CD8-positive, alpha-beta memory T cell (primary cell): Measurements from ENCODE around the gene CLIP1. TPM values are rescaled to one million over a fixed set of nuclear protein-coding genes. Genes with fewer than 3 reads are reported as not detected.

Experiments
- CTCF ChIA-PET: fragments of 350-600 bp; sonication (Branson Sonifier 250); formaldehyde crosslinking; loops from one replicate; lab custom pipeline; 2021; ENCODE audit warnings: antibody characterized with exemption; lab: Charles Lee
- POLR2A ChIA-PET: fragments of 350-600 bp; sonication (Branson Sonifier 250); formaldehyde crosslinking; loops from one replicate; lab custom pipeline; 2021; ENCODE audit warnings: antibody characterized with exemption; lab: Charles Lee
- DNase-seq, 5 donors: peaks; one replicate each; pipeline versions ENCODE4 v3.0.0 to v3.0.0-alpha.2; 2020 to 2022; ENCODE audit warnings: mixed read lengths in 1 of 5
- H3K27ac ChIP-seq: one replicate; pipeline ENCODE4 v1.7.0; 2013; ENCODE audit warnings: low read depth, mild to moderate bottlenecking, low read length, moderate library complexity
- H3K27me3 ChIP-seq: 2 replicates; pipeline ENCODE4 v1.7.0; 2013; ENCODE audit warnings: low read length, mild to moderate bottlenecking; ENCODE audit not compliant: insufficient read depth, poor library complexity, severe bottlenecking
- H3K36me3 ChIP-seq: 2 replicates; pipeline ENCODE4 v1.7.0; 2013; ENCODE audit warnings: mild to moderate bottlenecking, low read length, moderate library complexity; ENCODE audit not compliant: insufficient read depth
- H3K4me1 ChIP-seq: 2 replicates; pipeline ENCODE4 v1.7.0; 2013; ENCODE audit warnings: mild to moderate bottlenecking, low read length, moderate library complexity; ENCODE audit not compliant: insufficient read depth
- H3K4me3 ChIP-seq: 2 replicates; pipeline ENCODE4 v1.7.0; 2013; ENCODE audit warnings: mild to moderate bottlenecking, low read length
- H3K9me3 ChIP-seq: 2 replicates; pipeline ENCODE4 v1.7.0; 2013; ENCODE audit warnings: mild to moderate bottlenecking, low read length
- H3K27ac Mint-ChIP-seq, 8 donors: one replicate each; pipeline ENCODE4 v1.8.0; 2020 to 2021; ENCODE audit warnings: mixed read lengths in 8 of 8, mild to moderate bottlenecking in 6 of 8, inconsistent platforms in 3 of 8, moderate library complexity in 3 of 8
- H3K27me3 Mint-ChIP-seq, 2 donors: one replicate each; pipeline ENCODE4 v1.8.0; 2020 to 2021; ENCODE audit warnings: mixed read lengths in 2 of 2, mild to moderate bottlenecking in 1 of 2, moderate library complexity in 1 of 2
- H3K36me3 Mint-ChIP-seq, 3 donors: one replicate each; pipeline ENCODE4 v1.8.0; 2020 to 2021; ENCODE audit warnings: mixed read lengths in 3 of 3, inconsistent platforms in 1 of 3, mild to moderate bottlenecking in 1 of 3
- H3K4me1 Mint-ChIP-seq, 3 donors: one replicate each; pipeline ENCODE4 v1.8.0; 2020 to 2021; ENCODE audit warnings: mixed read lengths in 3 of 3, inconsistent platforms in 1 of 3, mild to moderate bottlenecking in 1 of 3
- H3K4me3 Mint-ChIP-seq, 7 donors: one replicate each; pipeline ENCODE4 v1.8.0; 2020 to 2021; ENCODE audit warnings: mixed read lengths in 7 of 7, mild to moderate bottlenecking in 6 of 7, moderate library complexity in 4 of 7, inconsistent platforms in 2 of 7
- H3K9me3 Mint-ChIP-seq, 5 donors: one replicate each; pipeline ENCODE4 v1.8.0; 2020 to 2022; ENCODE audit warnings: mixed read lengths in 5 of 5, mild to moderate bottlenecking in 3 of 5, moderate library complexity in 2 of 5, inconsistent platforms in 1 of 5
- polyA plus RNA-seq: library from polyadenylated mRNA; unstranded; fragments of 300-500 nt; fragmentation: Illumina TruSeq; gene quantifications from one replicate; pipeline ENCODE4 v1.2.3, GENCODE V29; 2021
- total RNA-seq, 2 experiments: library from RNA; stranded (reverse); gene quantifications; one replicate each; pipeline ENCODE4 v1.2.3, GENCODE V29; 2021

Gene CLIP1
- total and polyA plus RNA-seq, 3 experiments from 2014 or later = 27.3 to 48.2 (median 43.9) TPM

DNA sequence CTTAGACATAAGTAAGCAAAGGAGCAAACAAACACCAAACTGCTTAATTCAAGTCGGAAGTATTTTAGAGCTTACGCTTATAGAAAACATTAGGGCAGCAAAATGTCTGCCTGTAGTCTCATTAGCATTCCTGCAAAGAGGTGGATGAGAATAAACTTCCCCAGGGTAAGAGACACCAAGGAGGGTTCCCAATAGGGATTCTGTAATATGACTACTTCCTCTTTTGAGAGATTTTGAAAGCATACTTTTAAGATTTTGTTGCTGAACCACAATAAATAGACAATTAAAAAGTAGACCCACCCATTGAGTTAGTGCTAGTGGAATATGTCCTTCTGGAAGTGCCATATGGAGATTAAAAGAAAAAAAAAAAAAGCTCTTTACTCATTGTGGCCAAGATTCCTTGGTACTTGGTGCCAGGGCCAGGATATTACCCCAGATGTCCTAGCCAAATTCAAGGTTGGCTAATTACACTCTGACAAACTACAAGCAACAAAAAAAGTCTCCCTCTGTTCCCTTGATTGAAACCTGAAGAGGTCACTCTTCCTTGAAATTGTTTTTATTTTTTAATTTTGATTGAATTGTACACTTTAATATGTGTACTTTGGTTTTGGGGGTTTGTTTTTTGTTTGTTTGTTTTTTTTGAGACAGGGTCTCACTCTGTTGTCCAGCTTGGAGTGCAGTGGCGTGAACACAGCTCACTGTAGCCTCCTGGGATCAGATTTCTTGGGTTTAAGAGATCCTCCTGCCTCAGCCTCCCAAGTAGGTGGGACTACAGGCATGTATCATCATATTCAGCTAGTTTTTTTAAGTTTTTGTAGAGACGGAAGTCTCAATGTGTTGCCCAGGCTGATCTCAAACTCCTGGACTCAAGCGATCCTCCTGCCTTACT is 8.7 kb downstream of the CLIP1 start:
- Mint-ChIP-seq H3K4me1 (peaks cover 26 to 45% (median 34%) of the 10 kb centered on the region in 3 donors), H3K27ac (peak overlapping the region in 6 of 8 donors; percentile 22 to 87 (median 52)), H3K27me3 (no peaks in the 10 kb centered on the region), H3K36me3 (peaks cover 0 to 3% (median 2%) of the 10 kb centered on the region in 3 donors), H3K4me3 (peak overlapping the region in 1 of 7 donors; percentile 73), H3K9me3 (no peaks in the 10 kb centered on the region)
- CTCF ChIA-PET = interaction anchor here (1.3 to 3.3 kb wide), 3 partner anchors 14 to 58 kb away, joined by 3 to 10 read pairs (median 7); no protein-coding TSS in a partner anchor
- no peak for DNase-seq
- no peak overlapping the region for H3K4me3 ChIP-seq
- H3K27ac ChIP-seq = no peak overlapping the region
- POLR2A ChIA-PET = interaction anchor here (1.0 kb wide), 1 partner anchor 14 kb away, joined by 4 read pairs; no protein-coding TSS in a partner anchor
- no peaks in the 10 kb centered on the region for H3K27me3 ChIP-seq
- no peaks in the 10 kb centered on the region for H3K36me3 ChIP-seq
- no peaks in the 10 kb centered on the region for H3K9me3 ChIP-seq
- peaks cover 20% of the 10 kb centered on the region for H3K4me1 ChIP-seq

GRCh38 chr12:122412851-122413433 is 9.5 kb downstream of the CLIP1 start:
- Mint-ChIP-seq H3K4me1 (peaks cover 24 to 38% (median 29%) of the 10 kb centered on the region in 3 donors), H3K27ac (peak overlapping the region; percentile 42 to 97 (median 76)), H3K27me3 (no peaks in the 10 kb centered on the region), H3K36me3 (peaks cover 0 to 2% (median 2%) of the 10 kb centered on the region in 3 donors), H3K9me3 (no peaks in the 10 kb centered on the region), H3K4me3 (peak overlapping the region; percentile 12 to 73 (median 54))
- Histone ChIP-seq H3K4me3 (no peak overlapping the region), H3K36me3 (no peaks in the 10 kb centered on the region), H3K27ac (peak overlapping the region; percentile 9), H3K4me1 (peaks cover 20% of the 10 kb centered on the region), H3K27me3 (no peaks in the 10 kb centered on the region), H3K9me3 (no peaks in the 10 kb centered on the region)
- ChIA-PET POLR2A (interaction anchor here (1.0 kb wide), 1 partner anchor 13 kb away, joined by 4 read pairs; no protein-coding TSS in a partner anchor), CTCF (interaction anchor here (1.7 to 1.9 kb wide), 2 partner anchors 9 to 13 kb away, joined by 6 to 7 read pairs; partner anchors contain the start of gene CLIP1)
- no peak for DNase-seq

- no peaks in the 10 kb centered on the region for H3K27me3 ChIP-seq
- no peak overlapping the region for H3K4me3 ChIP-seq
- ChIA-PET CTCF (interaction anchor here (1.0 to 1.9 kb wide), 3 partner anchors 10 to 60 kb away, joined by 3 to 7 read pairs (median 6); partner anchors contain the start of gene CLIP1), POLR2A (interaction anchor here (0.9 kb wide), 1 partner anchor 11 kb away, joined by 12 read pairs; no protein-coding TSS in a partner anchor)
- no peak for DNase-seq
- Mint-ChIP-seq H3K27ac (peak overlapping the region in 3 of 8 donors; percentile 39 to 47 (median 43)), H3K27me3 (no peaks in the 10 kb centered on the region), H3K4me3 (peak overlapping the region in 1 of 7 donors; percentile 49), H3K4me1 (peaks cover 30 to 48% (median 38%) of the 10 kb centered on the region in 3 donors), H3K36me3 (peaks cover 0 to 4% (median 0%) of the 10 kb centered on the region in 3 donors), H3K9me3 (no peaks in the 10 kb centered on the region)
- H3K4me1 ChIP-seq = peaks cover 20% of the 10 kb centered on the region
- H3K36me3 ChIP-seq = no peaks in the 10 kb centered on the region
- no peaks in the 10 kb centered on the region for H3K9me3 ChIP-seq
- no peak overlapping the region for H3K27ac ChIP-seq
Measured at GRCh38 chr12:122411537-122411936, 10.9 kb downstream of the CLIP1 start.

DNA sequence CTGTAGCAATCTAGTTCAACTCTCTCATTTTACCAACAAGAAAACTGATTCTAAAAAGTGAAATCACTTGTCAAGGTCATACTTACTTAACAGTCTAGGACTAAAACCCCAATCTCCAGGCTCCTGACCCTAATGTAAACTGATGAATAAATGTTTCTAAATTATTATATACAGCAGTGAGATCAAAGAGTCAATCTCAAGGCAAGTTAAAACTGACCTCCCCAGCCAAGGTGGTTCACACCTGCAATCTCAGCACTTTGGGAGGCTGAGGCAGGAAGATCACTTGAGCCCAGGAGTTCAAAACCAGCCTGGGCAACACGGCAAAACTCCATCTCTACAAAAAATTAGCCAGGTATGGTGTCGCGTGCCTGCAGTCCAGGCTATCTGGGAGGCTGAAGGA is 15.3 kb downstream of the CLIP1 start:
- peak overlapping the region; percentile 35 for H3K27ac ChIP-seq
- H3K9me3 Mint-ChIP-seq = no peaks in the 10 kb centered on the region
- H3K4me1 ChIP-seq = peaks cover 3% of the 10 kb centered on the region
- no peaks in the 10 kb centered on the region for H3K36me3 ChIP-seq
- peaks cover 22 to 44% (median 39%) of the 10 kb centered on the region in 3 donors for H3K4me1 Mint-ChIP-seq
- peaks cover 0 to 12% (median 7%) of the 10 kb centered on the region in 3 donors for H3K36me3 Mint-ChIP-seq
- CTCF ChIA-PET = interaction anchor here (0.7 to 1.4 kb wide), 2 partner anchors 10 to 17 kb away, joined by 3 to 4 read pairs; no protein-coding TSS in a partner anchor
- no peaks in the 10 kb centered on the region for H3K27me3 Mint-ChIP-seq
- POLR2A ChIA-PET = interaction anchor here (0.5 to 0.9 kb wide), 2 partner anchors 16 to 48 kb away, joined by 3 read pairs; no protein-coding TSS in a partner anchor
- H3K4me3 ChIP-seq = no peak overlapping the region
- H3K4me3 Mint-ChIP-seq = no peak overlapping the region
- no peaks in the 10 kb centered on the region for H3K27me3 ChIP-seq
- no peaks in the 10 kb centered on the region for H3K9me3 ChIP-seq
- H3K27ac Mint-ChIP-seq = peak overlapping the region in 3 of 8 donors; percentile 6 to 74 (median 32)
- no peak for DNase-seq

- Mint-ChIP-seq H3K9me3 (no peaks in the 10 kb centered on the region), H3K27me3 (no peaks in the 10 kb centered on the region), H3K4me1 (peaks cover 22 to 42% (median 38%) of the 10 kb centered on the region in 3 donors), H3K36me3 (peaks cover 0 to 12% (median 7%) of the 10 kb centered on the region in 3 donors), H3K4me3 (no peak overlapping the region), H3K27ac (peak overlapping the region in 4 of 8 donors; percentile 6 to 74 (median 40))
- Histone ChIP-seq H3K36me3 (no peaks in the 10 kb centered on the region), H3K27ac (peak overlapping the region; percentile 35), H3K4me1 (no peaks in the 10 kb centered on the region), H3K9me3 (no peaks in the 10 kb centered on the region), H3K27me3 (no peaks in the 10 kb centered on the region), H3K4me3 (no peak overlapping the region)
- CTCF ChIA-PET = interaction anchor here (0.7 to 1.6 kb wide), 3 partner anchors 10 to 64 kb away, joined by 3 to 8 read pairs (median 4); no protein-coding TSS in a partner anchor
- POLR2A ChIA-PET = interaction anchor here (0.5 to 0.9 kb wide), 3 partner anchors 17 to 1257 kb away, joined by 3 to 5 read pairs (median 3); no protein-coding TSS in a partner anchor
- DNase-seq = no peak
Measured at GRCh38 chr12:122406701-122407164, 15.7 kb downstream of the CLIP1 start.

GRCh38 chr12:122403831-122404230 is 18.6 kb downstream of the CLIP1 start:
- POLR2A ChIA-PET = no interaction called here

DNA sequence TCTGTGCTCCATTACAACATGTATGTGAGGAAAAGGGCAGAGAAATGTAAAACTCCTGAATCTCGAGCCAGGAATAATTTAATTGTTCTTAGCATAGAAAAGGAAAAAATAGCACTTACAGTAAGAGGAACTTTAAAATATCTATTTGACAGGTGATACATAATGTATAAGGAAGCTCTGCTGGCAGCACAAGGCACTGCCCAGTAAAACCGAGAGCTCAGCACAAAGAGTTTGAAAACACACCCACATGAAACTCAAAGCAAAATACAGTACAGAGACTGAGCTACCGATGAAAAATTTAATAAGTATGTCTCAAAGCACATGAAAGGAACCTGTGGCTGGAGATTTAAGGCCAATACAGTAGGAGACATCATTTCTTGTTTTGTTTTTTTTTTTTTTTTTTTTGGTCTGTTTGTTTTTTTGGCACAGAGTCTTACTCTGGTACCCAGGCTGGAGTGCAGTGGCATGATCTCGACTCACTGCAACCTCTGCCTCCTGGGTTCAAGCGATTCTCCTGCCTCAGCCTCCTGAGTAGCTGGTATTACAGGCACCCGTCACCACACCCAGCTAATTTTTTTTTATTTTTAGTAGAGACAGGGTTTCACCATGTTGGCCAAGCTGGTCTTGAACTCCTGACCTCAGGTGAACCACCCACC is 19.2 kb downstream of the CLIP1 start:
- Histone ChIP-seq H3K36me3 (no peaks in the 10 kb centered on the region), H3K4me1 (peaks cover 6% of the 10 kb centered on the region), H3K27me3 (no peaks in the 10 kb centered on the region), H3K4me3 (no peak overlapping the region), H3K9me3 (no peaks in the 10 kb centered on the region), H3K27ac (peak overlapping the region; percentile 16)
- Mint-ChIP-seq H3K4me1 (peaks cover 30 to 51% (median 51%) of the 10 kb centered on the region in 3 donors), H3K27ac (peak overlapping the region in 1 of 8 donors; percentile 3), H3K27me3 (no peaks in the 10 kb centered on the region), H3K4me3 (no peak overlapping the region), H3K9me3 (no peaks in the 10 kb centered on the region), H3K36me3 (peaks cover 0 to 15% (median 7%) of the 10 kb centered on the region in 3 donors)
- ChIA-PET POLR2A (interaction anchor here (0.7 kb wide), 1 partner anchor 18 kb away, joined by 14 read pairs; no protein-coding TSS in a partner anchor), CTCF (interaction anchor here (9.9 kb wide), 1 partner anchor 67 kb away, joined by 152 read pairs; no protein-coding TSS in a partner anchor)
- no peak for DNase-seq

More at GRCh38 chr12:122403831-122404230, 18.6 kb downstream of the CLIP1 start:
- CTCF ChIA-PET = interaction anchor here (9.9 kb wide), 1 partner anchor 66 kb away, joined by 152 read pairs; no protein-coding TSS in a partner anchor
- Histone ChIP-seq H3K36me3 (no peaks in the 10 kb centered on the region), H3K27me3 (no peaks in the 10 kb centered on the region), H3K4me3 (no peak overlapping the region), H3K9me3 (no peaks in the 10 kb centered on the region), H3K4me1 (peaks cover 6% of the 10 kb centered on the region), H3K27ac (no peak overlapping the region)
- no peaks in the 10 kb centered on the region for H3K27me3 Mint-ChIP-seq
- H3K9me3 Mint-ChIP-seq = no peaks in the 10 kb centered on the region
- H3K4me1 Mint-ChIP-seq = peaks cover 30 to 51% (median 51%) of the 10 kb centered on the region in 3 donors
- peak overlapping the region in 1 of 8 donors; percentile 23 for H3K27ac Mint-ChIP-seq
- no peak overlapping the region for H3K4me3 Mint-ChIP-seq
- peaks cover 0 to 15% (median 7%) of the 10 kb centered on the region in 3 donors for H3K36me3 Mint-ChIP-seq
- DNase-seq = no peak
